Esophagus muscularis mucosa (tissue), 4 donors: ENCODE measurements around the gene SPTB. TPM values are rescaled to one million over a fixed set of nuclear protein-coding genes. Genes with fewer than 3 reads are reported as not detected.

ENCODE experiments used
- DNase-seq: peaks from one replicate; pipeline ENCODE4 v3.0.0-alpha.2; 2017; ENCODE audit errors: extremely low spot score
- H3K27ac ChIP-seq, 4 donors: fragments of 200-600 bp; sonication (generic); replicated peaks in 1 of 4; 1 replicate in 3 of 4; 2 replicates in 1 of 4; pipeline ENCODE4 v1.5.1; 2016 to 2019; ENCODE audit warnings: mild to moderate bottlenecking in 1 of 4
- H3K27me3 ChIP-seq, 4 donors: fragments of 200-600 bp; sonication (generic); one replicate each; pipeline versions ENCODE4 v1.5.1 to v1.6.0; 2016 to 2019
- H3K36me3 ChIP-seq, 4 donors: fragments of 200-600 bp; sonication (generic); one replicate each; pipeline ENCODE4 v1.5.1; 2016 to 2019
- H3K4me1 ChIP-seq, 4 donors: fragments of 200-600 bp; sonication (generic); one replicate each; pipeline ENCODE4 v1.5.1; 2016 to 2019
- H3K4me3 ChIP-seq, 4 donors: fragments of 200-600 bp; sonication (generic); 1 replicate in 2 of 4; 2 replicates in 2 of 4; pipeline ENCODE4 v1.5.1; 2016 to 2019; ENCODE audit warnings: mild to moderate bottlenecking in 4 of 4, moderate library complexity in 1 of 4
- H3K9me3 ChIP-seq, 4 donors: fragments of 200-600 bp; sonication (generic); 1 replicate in 3 of 4; 2 replicates in 1 of 4; pipeline ENCODE4 v1.5.1; 2016 to 2019
- EP300 ChIP-seq: sonication (generic); formaldehyde crosslinking; IDR thresholded peaks from one replicate; pipeline ENCODE4 v1.6.1; 2017; ENCODE audit warnings: antibody characterized with exemption
- POLR2A ChIP-seq: fragments of 450-650 bp; IDR thresholded peaks from one replicate; pipeline ENCODE4 v1.6.1; 2017; ENCODE audit warnings: antibody characterized with exemption, moderate library complexity, mild to moderate bottlenecking, low read depth
- POLR2AphosphoS5 ChIP-seq, 2 donors: sonication (generic); formaldehyde crosslinking; IDR thresholded peaks; one replicate each; pipeline ENCODE4 v1.6.1; 2017; ENCODE audit warnings: antibody characterized with exemption in 2 of 2
- WGBS: methylation state at CpG from one replicate; pipeline ENCODE4 v1.1.5; 2018; 5-methylcytosine and 5-hydroxymethylcytosine counted together
- intact Hi-C: fragments of 100-400 bp; cut with DNase I; formaldehyde crosslinking; loops from one replicate; pipeline ENCODE4 v1.15.1; 2023
- total RNA-seq, 4 donors: library from RNA; depleted of rRNA; stranded (reverse); fragments of >200 nt; gene quantifications; one replicate each; pipeline versions ENCODE4 v1.1.0 to v1.2.1, GENCODE V29; 2016
- TF ChIP-seq, protein P1 (sequence below), 3 experiments: fragments of 200-600 bp in 2 of 3; fragments of 450-650 bp in 1 of 3; sonication (generic) in 2 of 3; IDR thresholded peaks; one replicate each; pipeline ENCODE4 v1.5.1; 2017 to 2019; ENCODE audit warnings: antibody characterized with exemption in 3 of 3, mild to moderate bottlenecking in 2 of 3, moderate library complexity in 1 of 3

SPTB gene
- total RNA-seq, 4 donors from 2014 or later = 0.83 to 2.5 (median 1.8) TPM

DNA sequence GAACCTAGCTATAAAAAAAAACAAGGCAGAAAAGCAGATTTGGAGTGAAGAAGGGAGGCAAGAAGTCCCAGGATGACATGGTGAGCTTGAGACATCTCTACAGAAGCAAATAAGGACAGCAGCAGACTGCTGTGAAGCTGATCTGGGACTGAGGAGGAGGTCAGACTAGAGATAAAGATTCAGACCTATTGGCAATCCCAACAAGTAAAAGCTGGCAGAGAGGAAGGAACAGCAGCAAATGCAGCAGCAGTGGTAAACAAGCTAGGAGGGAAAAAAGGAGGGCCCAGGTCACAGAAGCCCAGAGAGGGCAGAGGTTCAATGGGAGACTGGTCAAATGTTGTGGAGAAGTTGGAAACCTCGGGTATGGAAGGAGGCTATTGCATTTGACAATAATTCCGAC lies 11.3 kb downstream of the SPTB start:
- Histone ChIP-seq H3K27me3 (peaks cover 0 to 15% (median 0%) of the 10 kb centered on the region in 4 donors), H3K36me3 (no peaks in the 10 kb centered on the region), H3K27ac (no peak overlapping the region), H3K4me1 (peaks cover 0 to 7% (median 0%) of the 10 kb centered on the region in 4 donors), H3K9me3 (no peaks in the 10 kb centered on the region), H3K4me3 (no peak overlapping the region)
- peak; percentile 53 for DNase-seq
- no peak for TF ChIP-seq POLR2A
- TF ChIP-seq POLR2AphosphoS5 (IDR thresholded peaks at IDR 0.05) = no peak
- TF ChIP-seq EP300 = no peak
- TF ChIP-seq, protein P1, sequence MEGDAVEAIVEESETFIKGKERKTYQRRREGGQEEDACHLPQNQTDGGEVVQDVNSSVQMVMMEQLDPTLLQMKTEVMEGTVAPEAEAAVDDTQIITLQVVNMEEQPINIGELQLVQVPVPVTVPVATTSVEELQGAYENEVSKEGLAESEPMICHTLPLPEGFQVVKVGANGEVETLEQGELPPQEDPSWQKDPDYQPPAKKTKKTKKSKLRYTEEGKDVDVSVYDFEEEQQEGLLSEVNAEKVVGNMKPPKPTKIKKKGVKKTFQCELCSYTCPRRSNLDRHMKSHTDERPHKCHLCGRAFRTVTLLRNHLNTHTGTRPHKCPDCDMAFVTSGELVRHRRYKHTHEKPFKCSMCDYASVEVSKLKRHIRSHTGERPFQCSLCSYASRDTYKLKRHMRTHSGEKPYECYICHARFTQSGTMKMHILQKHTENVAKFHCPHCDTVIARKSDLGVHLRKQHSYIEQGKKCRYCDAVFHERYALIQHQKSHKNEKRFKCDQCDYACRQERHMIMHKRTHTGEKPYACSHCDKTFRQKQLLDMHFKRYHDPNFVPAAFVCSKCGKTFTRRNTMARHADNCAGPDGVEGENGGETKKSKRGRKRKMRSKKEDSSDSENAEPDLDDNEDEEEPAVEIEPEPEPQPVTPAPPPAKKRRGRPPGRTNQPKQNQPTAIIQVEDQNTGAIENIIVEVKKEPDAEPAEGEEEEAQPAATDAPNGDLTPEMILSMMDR (IDR thresholded peaks at IDR 0.05) = no peak
- intact Hi-C loops = no loop called here
- 86% methylated on average over 2 of the region's 2 CpGs for WGBS

DNA sequence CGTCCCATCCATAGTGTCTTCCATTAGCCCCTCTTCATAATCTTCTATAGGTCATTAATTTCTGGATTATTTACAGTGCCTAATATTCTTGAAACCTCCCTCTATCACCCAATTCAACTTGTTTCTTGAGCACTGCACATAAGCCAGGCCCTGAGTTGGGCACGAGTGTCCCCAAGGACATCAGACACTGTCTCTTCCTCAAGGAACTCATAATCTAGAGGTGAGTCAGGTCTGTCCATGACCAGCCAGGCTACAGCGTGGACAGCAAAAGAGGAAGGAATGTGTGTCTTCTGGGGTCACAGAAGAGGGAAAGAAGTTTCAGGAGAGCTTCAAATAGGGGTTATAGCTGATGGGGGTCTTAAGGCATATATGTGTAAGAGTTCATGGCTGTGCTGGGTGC lies 12.5 kb downstream of the SPTB start:
- TF ChIP-seq, protein P1 (IDR thresholded peaks at IDR 0.05) = no peak
- H3K4me1 ChIP-seq = peaks cover 0 to 7% (median 0%) of the 10 kb centered on the region in 4 donors
- no peak for DNase-seq
- no peaks in the 10 kb centered on the region for H3K36me3 ChIP-seq
- WGBS = 89% methylated on average over 3 of the region's 3 CpGs
- H3K27me3 ChIP-seq = peaks cover 0 to 15% (median 0%) of the 10 kb centered on the region in 4 donors
- H3K27ac ChIP-seq = no peak overlapping the region
- H3K9me3 ChIP-seq = no peaks in the 10 kb centered on the region
- intact Hi-C loops = no loop called here
- no peak overlapping the region for H3K4me3 ChIP-seq

DNA sequence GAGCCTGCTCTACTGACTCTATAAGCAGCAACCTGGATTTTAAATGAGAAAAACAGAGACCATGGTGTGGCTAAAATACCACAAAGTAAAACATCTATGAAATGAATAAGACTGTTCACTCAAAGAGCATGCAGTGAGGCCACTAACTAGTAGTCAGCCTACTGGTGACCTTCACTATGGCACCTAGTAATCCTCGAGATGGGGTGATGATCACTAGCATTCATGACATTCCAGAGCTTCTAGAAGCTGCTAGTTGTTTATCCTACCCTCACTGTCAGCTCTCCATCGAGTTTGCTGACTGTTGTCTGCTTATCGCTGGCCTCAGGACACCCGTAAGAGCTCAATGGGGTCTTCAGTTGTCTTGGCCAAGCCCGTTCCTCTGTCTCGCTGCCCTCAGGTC lies 13.7 kb downstream of the SPTB start:
- 76% methylated on average over 6 of the region's 6 CpGs for WGBS
- no peaks in the 10 kb centered on the region for H3K36me3 ChIP-seq
- peaks cover 0 to 15% (median 0%) of the 10 kb centered on the region in 4 donors for H3K27me3 ChIP-seq
- H3K4me1 ChIP-seq = peaks cover 0 to 7% (median 0%) of the 10 kb centered on the region in 4 donors
- no peak overlapping the region for H3K27ac ChIP-seq
- DNase-seq = no peak
- TF ChIP-seq POLR2AphosphoS5 (IDR thresholded peaks at IDR 0.05) (no peak), EP300 (no peak), POLR2A (no peak)
- TF ChIP-seq, protein P1 (IDR thresholded peaks at IDR 0.05) = no peak
- intact Hi-C loops = no loop called here
- H3K4me3 ChIP-seq = no peak overlapping the region
- H3K9me3 ChIP-seq = no peaks in the 10 kb centered on the region

DNA sequence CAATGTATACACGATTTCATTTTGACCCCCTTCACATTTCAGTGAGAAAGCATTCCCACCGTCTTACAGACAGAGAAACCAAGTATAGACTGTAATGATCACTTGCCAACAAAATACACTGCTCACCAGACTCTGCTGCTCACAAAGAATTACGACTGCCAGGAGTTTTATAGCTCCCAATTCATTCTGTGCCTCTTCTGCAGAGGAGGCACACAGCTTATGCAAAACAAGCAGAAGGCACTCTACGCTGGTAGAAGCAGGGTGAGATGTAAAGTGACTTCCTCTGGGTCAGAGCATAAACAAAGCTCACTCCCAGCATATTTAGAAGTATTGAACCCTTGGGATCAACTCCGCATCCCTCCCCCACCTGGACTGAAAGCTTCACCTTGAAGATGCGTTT lies 14.6 kb downstream of the SPTB start:
- TF ChIP-seq, protein P1 (IDR thresholded peaks at IDR 0.05) = no peak
- TF ChIP-seq EP300 = no peak
- no peak for TF ChIP-seq POLR2AphosphoS5 (IDR thresholded peaks at IDR 0.05)
- no peak for TF ChIP-seq POLR2A
- intact Hi-C loops = no loop called here
- H3K27ac ChIP-seq = no peak overlapping the region
- H3K4me3 ChIP-seq = no peak overlapping the region
- H3K4me1 ChIP-seq = peaks cover 0 to 7% (median 0%) of the 10 kb centered on the region in 4 donors
- WGBS = 70% methylated on average over 6 of the region's 6 CpGs
- no peaks in the 10 kb centered on the region for H3K9me3 ChIP-seq
- peaks cover 0 to 15% (median 0%) of the 10 kb centered on the region in 4 donors for H3K27me3 ChIP-seq
- H3K36me3 ChIP-seq = no peaks in the 10 kb centered on the region
- no peak for DNase-seq

DNA sequence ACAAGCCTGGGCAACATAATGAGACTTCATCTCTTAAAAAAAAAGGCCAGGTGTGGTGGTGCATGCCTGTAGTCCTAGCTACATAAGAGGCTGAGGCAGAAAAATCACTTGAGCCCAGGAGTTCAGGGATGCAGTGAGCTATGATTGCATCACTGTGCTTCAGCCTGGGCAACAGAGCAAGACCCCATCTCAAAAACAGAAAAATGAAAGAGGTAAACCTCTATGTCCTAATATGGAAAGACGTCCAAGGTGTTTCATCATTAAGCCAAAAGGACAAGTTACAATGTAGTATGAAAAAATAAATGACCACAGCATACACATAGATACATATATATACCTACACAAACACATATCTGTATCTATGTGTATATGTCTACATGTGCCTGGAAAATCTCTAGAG lies 15.4 kb downstream of the SPTB start:
- 90% methylated on average over 1 of the region's 1 CpG for WGBS
- intact Hi-C loops = no loop called here
- DNase-seq = no peak
- no peak overlapping the region for H3K27ac ChIP-seq
- H3K4me3 ChIP-seq = no peak overlapping the region
- H3K9me3 ChIP-seq = no peaks in the 10 kb centered on the region
- peaks cover 0 to 7% (median 0%) of the 10 kb centered on the region in 4 donors for H3K4me1 ChIP-seq
- H3K27me3 ChIP-seq = peaks cover 0 to 15% (median 0%) of the 10 kb centered on the region in 4 donors
- TF ChIP-seq POLR2A (no peak), POLR2AphosphoS5 (IDR thresholded peaks at IDR 0.05) (no peak), EP300 (no peak)
- TF ChIP-seq, protein P1 (IDR thresholded peaks at IDR 0.05) = no peak
- H3K36me3 ChIP-seq = no peaks in the 10 kb centered on the region
